ENCODE data around the gene DDOST.

GRCh38 chr1:20648438-20648837, 12.7 kb downstream of the DDOST start:
- TF ChIP-seq CTCF (conservative IDR thresholded peaks at IDR 0.05; ENCODE audit: low read depth in 2 of 2): no peak
- no peak for TF ChIP-seq EZH2 (IDR thresholded peaks at IDR 0.05; ENCODE audit: low read depth, unreplicated experiment)
- TF ChIP-seq POLR2AphosphoS5 (IDR thresholded peaks at IDR 0.05; ENCODE audit: low read depth): no peak
- TF ChIP-seq JUNB (IDR thresholded peaks at IDR 0.05; ENCODE audit: unreplicated experiment): no peak
- TF ChIP-seq EZH2phosphoT487 (IDR thresholded peaks at IDR 0.05; ENCODE audit: unreplicated experiment): no peak

Measured in GM23338 (cell line).